Measurements from ENCODE around the gene DDX27.

DNA sequence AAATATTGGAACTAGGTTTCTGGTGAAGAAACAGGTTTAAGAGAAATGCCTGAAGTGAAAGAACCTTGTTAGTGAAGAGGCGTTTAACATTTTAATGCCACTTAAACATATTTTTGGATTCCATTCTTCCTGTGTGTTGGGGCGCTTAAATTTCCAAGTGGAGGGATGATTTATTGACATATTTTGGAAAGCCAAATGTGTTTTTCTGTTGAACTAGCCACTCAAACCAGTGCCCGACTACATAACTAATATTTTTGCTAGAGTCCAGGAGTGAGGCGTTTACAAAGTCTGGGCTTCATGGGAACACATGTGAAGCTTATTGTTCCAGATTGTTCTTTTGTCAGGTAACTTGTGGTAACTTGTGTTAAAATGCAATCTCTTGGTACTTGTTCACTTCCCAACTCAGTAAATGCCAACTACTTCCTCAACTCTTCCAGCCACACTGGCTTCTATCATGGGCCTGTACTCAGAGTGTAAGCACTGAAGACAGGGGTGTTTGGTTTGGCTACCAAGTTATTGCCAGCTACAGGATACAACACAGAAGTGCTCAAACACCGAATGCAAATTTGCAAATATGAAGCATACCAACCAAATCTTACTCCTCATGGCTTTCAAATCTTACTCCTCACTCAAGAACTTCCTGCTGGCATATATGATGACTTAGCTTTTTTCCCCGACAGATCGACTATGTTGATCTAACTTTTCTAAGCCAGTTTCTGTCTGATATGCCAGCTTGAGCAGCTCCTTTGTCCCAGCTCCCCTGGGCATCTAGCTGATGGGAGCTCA is 60.7 kb downstream of the DDX27 start:
- no peak for TF ChIP-seq CTCF (IDR thresholded peaks at IDR 0.05; ENCODE audit: poor library complexity)
- TF ChIP-seq EZH2 (IDR thresholded peaks at IDR 0.05; ENCODE audit: borderline replicate concordance) = no peak
